HEK293 (cell line): Measurements from ENCODE around the gene SLC19A1.

Experiments used
- CTCF ChIA-PET: fragments of 350-600 bp; formaldehyde crosslinking; extraction: SDS; loops from one replicate; lab custom pipeline; 2021; ENCODE audit warnings: antibody characterized with exemption; lab: Yijun Ruan, JAX
- POLR2A ChIA-PET: fragments of 300-600 bp; formaldehyde crosslinking; extraction: SDS; loops from one replicate; lab custom pipeline; 2020; ENCODE audit warnings: antibody characterized with exemption, inconsistent platforms; lab: Yijun Ruan, JAX
- H3K27ac ChIP-seq: fragments of 200-500 bp; sonication (Bioruptor generic); 2 replicates; pipeline ENCODE4 v1.5.1; 2014; ENCODE audit warnings: low read depth, low read length, control low read depth, inconsistent platforms; ENCODE audit errors: extremely low read depth
- H3K36me3 ChIP-seq, 2 experiments: fragments of 200-500 bp in 1 of 2; sonication (Bioruptor generic) in 1 of 2; 1 replicate in 1 of 2; 2 replicates in 1 of 2; pipeline ENCODE4 v1.5.1; 2014 to 2017; ENCODE audit warnings: inconsistent platforms in 2 of 2, low read length in 2 of 2; ENCODE audit not compliant: control insufficient read depth in 2 of 2, insufficient read depth in 1 of 2
- H3K4me1 ChIP-seq: fragments of 200-500 bp; sonication (Bioruptor generic); 2 replicates; pipeline ENCODE4 v1.5.1; 2014; ENCODE audit warnings: mild to moderate bottlenecking, low read length, inconsistent platforms; ENCODE audit not compliant: control insufficient read depth, insufficient read depth
- H3K4me3 ChIP-seq: 2 replicates; pipeline ENCODE4 v1.5.1; 2011; ENCODE audit warnings: low read depth, mild to moderate bottlenecking, control low read depth, low read length, moderate library complexity
- H3K9me3 ChIP-seq: fragments of 200-500 bp; sonication (Bioruptor generic); 2 replicates; pipeline ENCODE4 v1.5.1; 2014; ENCODE audit warnings: low read depth, low read length, inconsistent platforms; ENCODE audit not compliant: control insufficient read depth, insufficient read depth
- ATF2 ChIP-seq: fragments of 450-650 bp; formaldehyde crosslinking; IDR thresholded peaks from 2 replicates; pipeline ENCODE4 v1.5.1; 2016; ENCODE audit warnings: missing biosample characterization, missing genetic modification characterization, low read depth
- GLIS1 ChIP-seq: fragments of 450-650 bp; formaldehyde crosslinking; IDR thresholded peaks from 2 replicates; pipeline ENCODE4 v1.5.1; 2016; ENCODE audit warnings: missing biosample characterization, missing genetic modification characterization
- RBAK ChIP-seq: fragments of 450-650 bp; formaldehyde crosslinking; IDR thresholded peaks from 2 replicates; pipeline ENCODE4 v1.5.1; 2016; ENCODE audit warnings: missing biosample characterization, missing genetic modification characterization
- SCRT1 ChIP-seq: fragments of 450-650 bp; formaldehyde crosslinking; IDR thresholded peaks from 2 replicates; pipeline ENCODE4 v1.5.1; 2016; ENCODE audit warnings: missing biosample characterization, missing genetic modification characterization, borderline replicate concordance
- TRIM28 ChIP-seq: IDR thresholded peaks from 2 replicates; pipeline ENCODE4 v1.6.1; 2011; ENCODE audit warnings: low read length, control low read depth, borderline replicate concordance
- WT1 ChIP-seq: fragments of 450-650 bp; formaldehyde crosslinking; IDR thresholded peaks from 2 replicates; pipeline ENCODE4 v1.5.1; 2016; ENCODE audit warnings: missing biosample characterization, missing genetic modification characterization
- YY1 ChIP-seq: fragments of 450-650 bp; formaldehyde crosslinking; IDR thresholded peaks from 2 replicates; pipeline ENCODE4 v1.5.1; 2018; ENCODE audit warnings: missing biosample characterization, missing genetic modification characterization
- ZBTB44 ChIP-seq: fragments of 450-650 bp; IDR thresholded peaks from 2 replicates; pipeline ENCODE4 v1.5.1; 2018; ENCODE audit warnings: missing biosample characterization, mild to moderate bottlenecking, missing genetic modification characterization
- ZFP3 ChIP-seq: fragments of 450-650 bp; formaldehyde crosslinking; IDR thresholded peaks from 2 replicates; pipeline ENCODE4 v1.5.1; 2016; ENCODE audit warnings: low read depth, missing biosample characterization, missing genetic modification characterization
- ZFP69B ChIP-seq: fragments of 450-650 bp; formaldehyde crosslinking; IDR thresholded peaks from 2 replicates; pipeline ENCODE4 v1.5.1; 2016; ENCODE audit warnings: missing biosample characterization, missing genetic modification characterization
- ZNF133 ChIP-seq: fragments of 450-650 bp; formaldehyde crosslinking; IDR thresholded peaks from 2 replicates; pipeline ENCODE4 v1.5.1; 2016; ENCODE audit warnings: missing biosample characterization, missing genetic modification characterization
- ZNF138 ChIP-seq: fragments of 450-650 bp; formaldehyde crosslinking; IDR thresholded peaks from 2 replicates; pipeline ENCODE4 v1.5.1; 2016; ENCODE audit warnings: missing biosample characterization, missing genetic modification characterization, borderline replicate concordance
- ZNF248 ChIP-seq: fragments of 450-650 bp; formaldehyde crosslinking; IDR thresholded peaks from 2 replicates; pipeline ENCODE4 v1.5.1; 2017; ENCODE audit warnings: missing biosample characterization, missing genetic modification characterization
- ZNF311 ChIP-seq: fragments of 450-650 bp; formaldehyde crosslinking; IDR thresholded peaks from 2 replicates; pipeline ENCODE4 v1.5.1; 2017; ENCODE audit warnings: missing biosample characterization, missing genetic modification characterization, borderline replicate concordance
- ZNF324 ChIP-seq: fragments of 450-650 bp; formaldehyde crosslinking; IDR thresholded peaks from 2 replicates; pipeline ENCODE4 v1.5.1; 2016; ENCODE audit warnings: missing biosample characterization, missing genetic modification characterization
- ZNF510 ChIP-seq: fragments of 450-650 bp; formaldehyde crosslinking; IDR thresholded peaks from 2 replicates; pipeline ENCODE4 v1.5.1; 2018; ENCODE audit warnings: mild to moderate bottlenecking, missing genetic modification characterization, missing biosample characterization; ENCODE audit not compliant: insufficient replicate concordance
- ZNF600 ChIP-seq: fragments of 450-650 bp; formaldehyde crosslinking; IDR thresholded peaks from 2 replicates; pipeline ENCODE4 v1.5.1; 2016; ENCODE audit warnings: missing biosample characterization, missing genetic modification characterization
- ZNF629 ChIP-seq: fragments of 450-650 bp; formaldehyde crosslinking; IDR thresholded peaks from 2 replicates; pipeline ENCODE4 v1.5.1; 2017; ENCODE audit warnings: missing biosample characterization, missing genetic modification characterization
- ZNF677 ChIP-seq: fragments of 450-650 bp; IDR thresholded peaks from 2 replicates; pipeline ENCODE4 v1.5.0; 2018; ENCODE audit warnings: missing biosample characterization, mild to moderate bottlenecking, missing genetic modification characterization, moderate library complexity
- ZNF704 ChIP-seq: fragments of 450-650 bp; formaldehyde crosslinking; IDR thresholded peaks from 2 replicates; pipeline ENCODE4 v1.5.1; 2016; ENCODE audit warnings: missing biosample characterization, missing genetic modification characterization

Gene SLC19A1

GRCh38 chr21:45514311-45515021 lies 27.8 kb downstream of the SLC19A1 start:
- CTCF ChIA-PET: interaction anchor here (0.9 kb wide), 1 partner anchor 306 kb away, joined by 4 read pairs; no protein-coding TSS in a partner anchor
- TF ChIP-seq ZNF704 (tag by site-specific recombination) (no peak), ZNF629 (tag by site-specific recombination) (no peak), TRIM28 (no peak), ZBTB44 (tag by site-specific recombination) (no peak), ZNF133 (tag by site-specific recombination) (no peak), YY1 (tag by site-specific recombination) (no peak), ZFP3 (no peak), GLIS1 (tag by site-specific recombination) (no peak), RBAK (tag by site-specific recombination) (no peak), ZFP69B (tag by site-specific recombination) (no peak)
- TF ChIP-seq, all 188 proteins: peak for 0
- H3K36me3 ChIP-seq: peaks cover 7 to 53% of the 10 kb centered on the region in 2 experiments
- H3K9me3 ChIP-seq: no peaks in the 10 kb centered on the region
- H3K4me3 ChIP-seq: no peak overlapping the region
- POLR2A ChIA-PET: no interaction called here
- H3K27ac ChIP-seq: no peak overlapping the region
- H3K4me1 ChIP-seq: no peaks in the 10 kb centered on the region

GRCh38 chr21:45513741-45514310 lies 28.4 kb downstream of the SLC19A1 start:
- H3K27ac ChIP-seq: no peak overlapping the region
- no peak overlapping the region for H3K4me3 ChIP-seq
- CTCF ChIA-PET: no interaction called here
- peaks cover 7 to 49% of the 10 kb centered on the region in 2 experiments for H3K36me3 ChIP-seq
- no peaks in the 10 kb centered on the region for H3K9me3 ChIP-seq
- TF ChIP-seq ZNF138 (no peak), ZNF677 (tag by site-specific recombination) (no peak), ATF2 (no peak), ZNF324 (tag by site-specific recombination) (no peak), WT1 (peak; percentile 67), ZNF600 (0 out of 2 replicates have a peak, but pooled peaks have one; percentile 33), ZNF248 (tag by site-specific recombination) (no peak), ZNF510 (tag by site-specific recombination) (no peak), SCRT1 (tag by site-specific recombination) (no peak), ZNF311 (tag by site-specific recombination) (no peak)
- TF ChIP-seq, all 188 proteins: peak for 2
- POLR2A ChIA-PET: no interaction called here
- H3K4me1 ChIP-seq: no peaks in the 10 kb centered on the region
